ENCODE data around the gene CCDC32. TPM values are rescaled to one million over a fixed set of nuclear protein-coding genes. Genes with fewer than 3 reads are reported as not detected.
"Not testable (repeated sequence)": the region's sequence is repeated elsewhere in the genome, so short reads cannot be mapped to it uniquely, and the experiment has no call there.

Gene CCDC32
- 33.0 TPM for total RNA-seq

DNA sequence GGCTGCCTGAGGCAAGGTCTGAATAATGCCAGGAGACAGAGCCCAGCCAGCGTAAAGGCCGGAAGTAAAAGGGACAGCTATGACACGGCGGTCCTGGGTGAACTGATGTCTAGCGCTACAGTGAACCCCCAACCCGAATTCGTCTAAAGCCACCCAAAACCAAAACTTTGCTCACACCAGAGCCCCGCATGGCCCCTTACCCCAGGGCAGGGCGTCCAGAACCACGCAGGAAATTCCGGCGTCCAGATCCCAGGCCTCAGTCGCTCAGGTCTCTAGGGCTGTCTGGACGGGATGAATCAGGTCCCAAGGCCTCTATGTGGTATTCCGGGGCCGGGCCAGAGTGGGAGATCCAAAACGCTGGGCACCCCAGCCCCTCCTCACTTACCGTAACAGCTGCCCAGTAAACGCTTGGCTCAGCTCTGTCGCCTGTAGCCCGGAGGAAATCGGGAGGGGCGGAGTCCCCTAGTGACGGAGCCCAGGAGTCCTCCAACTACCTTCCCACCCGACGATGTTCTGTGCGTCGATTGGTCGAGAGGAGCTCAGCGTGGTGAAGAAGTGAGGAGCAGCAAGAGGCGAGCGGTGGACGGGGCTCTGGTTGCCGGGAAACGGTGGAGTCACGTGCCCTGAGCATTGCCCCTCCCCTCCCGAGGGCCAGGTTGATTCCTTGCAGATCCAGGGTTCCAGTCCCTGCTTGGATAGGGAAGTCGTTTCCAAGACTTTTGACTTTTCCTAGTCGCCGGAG is at the start of gene CCDC32:
Gene CCDC32 (minus strand): TSS at position 452 of the 742 bp plus-strand sequence. CDS start 2,027 bp downstream, outside the sequence.
- DNase-seq (ENCODE audit: low spot score) = peak; percentile 98

DNA sequence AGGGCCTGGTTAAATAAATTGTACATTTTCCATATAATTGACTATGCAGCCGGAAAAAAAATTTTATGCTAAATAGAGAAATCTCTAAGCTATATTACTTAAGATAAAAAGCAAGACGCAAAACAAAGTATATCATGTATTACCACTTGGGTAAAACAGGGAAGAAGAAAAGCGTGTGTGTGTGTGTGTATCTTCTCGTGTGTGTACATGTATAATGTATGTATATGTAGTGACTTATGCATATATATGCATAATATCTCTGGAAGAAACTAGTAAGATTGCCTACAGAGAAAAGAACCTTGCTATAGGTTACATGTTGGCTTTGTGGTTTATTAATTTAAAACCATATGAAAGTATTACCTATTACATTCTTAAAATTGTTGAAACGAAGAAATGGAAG is 48.2 kb upstream of the CCDC32 start:
- DNase-seq (ENCODE audit: low spot score) = no peak

DNA sequence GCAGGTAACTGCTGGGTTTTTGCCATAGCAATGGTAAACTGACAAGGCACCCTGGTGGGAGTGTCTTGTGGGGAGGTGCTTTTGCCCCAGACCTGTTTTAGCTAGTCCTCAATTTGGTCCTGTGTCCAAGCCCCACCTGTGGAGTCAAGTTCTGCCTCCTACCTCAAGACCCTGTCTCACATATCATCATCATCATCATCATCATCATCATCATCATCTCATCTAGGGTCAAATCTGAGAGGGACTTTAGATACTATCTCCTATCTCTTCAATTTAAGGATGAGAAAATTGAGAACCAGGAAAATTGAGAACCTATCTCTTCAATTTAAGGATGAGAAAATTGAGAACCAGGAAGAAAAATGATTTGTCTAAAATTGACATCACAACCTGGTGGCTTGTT is 39.1 kb upstream of the CCDC32 start:
- DNase-seq (ENCODE audit: low spot score) = no peak

GRCh38 chr15:40600956-40601355 is 36.1 kb upstream of the CCDC32 start:
- no peak for DNase-seq (ENCODE audit: low spot score)

DNA sequence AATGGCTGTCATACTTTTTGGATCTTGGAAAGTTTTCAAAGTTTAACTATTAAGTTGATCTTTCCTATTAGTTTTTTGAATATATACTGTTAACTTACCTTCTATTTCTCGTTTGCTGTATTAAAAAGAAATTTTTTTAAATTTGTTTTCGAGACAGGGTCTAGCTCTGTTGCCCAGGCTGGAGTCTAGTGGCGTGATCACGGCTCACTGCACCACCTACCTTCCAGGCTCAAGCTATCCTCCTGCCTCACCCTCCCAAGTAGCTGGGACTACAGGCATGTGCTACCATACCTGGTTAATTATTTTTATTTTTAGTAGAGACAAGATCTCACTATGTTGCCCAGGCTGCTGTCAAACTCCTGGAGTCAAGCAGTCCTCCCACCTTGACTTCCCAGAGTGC is 33.8 kb upstream of the CCDC32 start:
- no peak for DNase-seq (ENCODE audit: low spot score)

- DNase-seq (ENCODE audit: low spot score) = no peak
Measured at GRCh38 chr15:40598126-40598525, 33.3 kb upstream of the CCDC32 start.

- DNase-seq (ENCODE audit: low spot score) = no peak
Measured at GRCh38 chr15:40597024-40597423, 32.2 kb upstream of the CCDC32 start.

- DNase-seq (ENCODE audit: low spot score) = no peak
Measured at GRCh38 chr15:40595773-40596172, 30.9 kb upstream of the CCDC32 start.

DNA sequence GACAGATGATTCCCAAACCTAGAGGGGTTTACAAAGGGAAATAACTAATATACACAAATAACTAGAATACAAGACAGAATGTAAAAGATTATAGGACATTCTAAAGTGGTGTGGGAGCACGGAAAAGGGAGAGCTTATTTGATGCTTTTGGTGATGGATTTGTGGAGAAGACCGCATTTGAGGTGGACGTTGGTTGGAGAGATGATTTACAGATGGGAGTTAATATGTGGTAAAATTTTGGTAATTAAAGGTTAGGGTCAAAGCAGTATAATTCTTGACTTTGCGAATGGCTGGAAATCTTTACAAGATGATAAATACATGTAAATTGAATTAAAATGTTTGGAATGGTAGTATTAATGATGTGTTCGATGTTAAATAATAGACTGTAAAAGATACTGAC is 30.4 kb upstream of the CCDC32 start:
- no peak for DNase-seq (ENCODE audit: low spot score)

DNA sequence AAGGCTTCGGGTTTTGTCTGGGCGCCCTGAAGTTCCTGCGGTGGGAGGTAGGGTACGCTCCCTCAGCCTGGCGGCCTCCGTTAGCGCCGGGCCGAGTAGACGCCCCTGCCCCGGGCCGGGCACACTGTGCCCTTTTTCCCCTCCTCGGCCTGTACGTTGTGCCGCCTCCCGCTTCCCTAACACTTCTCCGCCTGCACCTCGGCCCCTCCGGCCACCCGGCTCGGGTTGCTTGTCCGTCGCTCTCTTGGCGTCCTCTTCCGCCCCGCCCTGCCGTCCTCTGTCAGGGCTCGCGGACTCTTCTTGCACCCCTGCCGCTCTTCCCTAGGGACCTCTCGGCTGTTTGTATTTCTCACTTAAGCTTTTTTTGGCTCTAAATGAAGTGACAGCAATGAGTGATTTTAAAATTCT is 29.6 kb upstream of the CCDC32 start:
- DNase-seq (ENCODE audit: low spot score) = no peak

DNA sequence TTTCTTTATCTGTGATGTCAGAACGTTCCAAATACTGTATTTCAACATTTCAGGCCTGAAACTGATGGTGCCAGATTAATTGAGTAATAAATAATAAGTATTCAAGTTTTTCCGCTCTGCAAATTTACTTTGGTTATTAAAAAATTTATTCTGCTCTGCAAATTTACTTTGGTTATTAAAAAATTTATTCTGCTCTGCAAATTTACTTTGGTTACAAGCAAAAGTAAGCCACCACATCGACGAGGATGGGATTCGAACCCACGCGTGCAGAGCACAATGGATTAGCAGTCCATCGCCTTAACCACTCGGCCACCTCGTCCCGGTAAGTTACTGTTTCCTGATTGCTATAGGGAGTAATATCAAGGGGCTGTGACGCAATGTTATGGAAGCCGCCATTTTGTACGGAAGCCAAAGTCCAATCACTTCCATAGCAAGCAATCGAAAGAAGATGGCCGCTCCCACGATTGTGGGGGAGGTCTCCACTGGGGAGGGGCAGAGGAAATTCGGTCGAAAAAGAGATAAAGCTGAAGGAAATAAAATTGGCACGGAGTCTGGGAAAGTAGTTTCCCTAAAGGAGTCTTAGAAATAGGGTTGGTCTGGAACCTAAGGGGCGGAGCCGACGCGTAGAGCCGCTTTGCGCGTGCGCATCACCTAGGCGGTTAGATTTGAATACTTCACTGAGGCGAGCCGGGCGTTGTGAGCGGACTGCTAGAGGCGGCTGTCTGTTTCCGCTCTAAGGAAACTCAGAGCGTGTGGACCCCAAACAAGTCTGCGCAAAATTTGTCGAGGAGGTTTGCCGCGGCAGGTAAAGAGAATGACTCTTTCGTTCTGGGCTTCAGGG is 29.0 kb upstream of the CCDC32 start, which contains the start of gene KNL1:
Gene KNL1 (plus strand): TSS at position 662 of the 841 bp plus-strand sequence. CDS start 8,683 bp downstream, outside the sequence.
- DNase-seq (ENCODE audit: low spot score) = peak; percentile 96

DNA sequence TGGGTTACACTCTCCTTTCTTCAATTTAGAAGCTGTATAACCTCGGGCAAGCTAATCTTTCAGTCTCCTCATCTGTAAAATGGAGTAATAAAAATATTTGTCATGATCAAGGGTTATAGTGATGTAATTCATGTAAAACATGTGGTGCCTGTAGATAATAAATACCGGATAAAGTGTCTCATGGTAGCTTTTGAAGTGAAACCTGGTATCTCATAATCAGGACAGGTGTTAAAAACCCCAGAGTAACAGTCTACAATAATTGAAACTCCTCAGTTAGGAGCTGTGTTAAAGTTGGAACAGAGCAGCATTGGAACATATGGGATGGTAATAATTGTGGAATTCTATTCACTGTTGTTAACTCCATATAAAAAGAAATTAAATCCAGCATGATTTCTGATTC is 28.3 kb upstream of the CCDC32 start:
- DNase-seq (ENCODE audit: low spot score) = no peak

DNA sequence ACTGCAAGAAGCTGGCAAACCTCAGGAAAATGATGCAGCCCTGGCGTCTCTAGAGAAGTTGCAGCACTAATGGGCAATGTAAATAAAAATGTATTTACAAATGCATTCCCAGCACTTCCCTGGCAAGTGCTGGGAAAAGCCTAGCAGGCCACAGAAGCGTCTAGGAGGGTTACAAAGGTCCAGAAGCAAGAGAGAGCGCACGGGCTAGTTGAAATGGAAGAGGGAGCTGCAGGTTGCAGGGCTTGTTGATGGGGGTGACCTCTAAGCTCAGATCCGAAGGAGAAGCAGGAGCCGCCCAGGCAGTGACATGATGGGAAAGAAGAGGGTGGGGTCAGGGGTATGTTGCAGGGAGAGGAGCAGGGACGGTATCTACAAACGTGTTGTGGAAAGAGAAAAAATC is 26.5 kb upstream of the CCDC32 start:
- no peak for DNase-seq (ENCODE audit: low spot score)

DNA sequence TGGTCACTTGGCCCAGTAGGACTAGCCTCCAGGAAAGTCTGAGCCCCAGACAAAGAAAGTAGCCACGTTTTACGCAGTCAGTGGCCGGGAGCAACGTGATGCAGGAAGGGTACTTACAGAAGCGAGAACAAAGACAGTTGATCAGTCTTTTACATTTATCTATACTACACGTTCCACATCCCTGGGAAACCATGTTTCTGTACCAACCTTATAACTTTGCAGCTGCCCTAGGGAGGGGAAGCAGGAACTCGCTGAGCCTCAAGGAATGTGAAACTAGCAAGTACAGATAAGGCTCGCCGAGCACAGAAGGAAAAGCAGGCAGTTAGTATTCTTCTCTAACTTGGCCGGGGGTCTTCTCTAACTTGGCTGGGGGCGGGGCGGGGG is 25.8 kb upstream of the CCDC32 start:
- no peak for DNase-seq (ENCODE audit: low spot score)

GRCh38 chr15:40584191-40584590 is 19.3 kb upstream of the CCDC32 start:
- no peak for DNase-seq (ENCODE audit: low spot score)

- peak; percentile 53 for DNase-seq (ENCODE audit: low spot score)
Measured at GRCh38 chr15:40582726-40583246, 17.9 kb upstream of the CCDC32 start.

- DNase-seq (ENCODE audit: low spot score) = not testable (repeated sequence)
Measured at GRCh38 chr15:40581796-40582195, 17.0 kb upstream of the CCDC32 start.

GRCh38 chr15:40578892-40579291 is 14.1 kb upstream of the CCDC32 start:
- DNase-seq (ENCODE audit: low spot score) = no peak

GRCh38 chr15:40576914-40577313 is 12.1 kb upstream of the CCDC32 start:
- not testable (repeated sequence) for DNase-seq (ENCODE audit: low spot score)

DNA sequence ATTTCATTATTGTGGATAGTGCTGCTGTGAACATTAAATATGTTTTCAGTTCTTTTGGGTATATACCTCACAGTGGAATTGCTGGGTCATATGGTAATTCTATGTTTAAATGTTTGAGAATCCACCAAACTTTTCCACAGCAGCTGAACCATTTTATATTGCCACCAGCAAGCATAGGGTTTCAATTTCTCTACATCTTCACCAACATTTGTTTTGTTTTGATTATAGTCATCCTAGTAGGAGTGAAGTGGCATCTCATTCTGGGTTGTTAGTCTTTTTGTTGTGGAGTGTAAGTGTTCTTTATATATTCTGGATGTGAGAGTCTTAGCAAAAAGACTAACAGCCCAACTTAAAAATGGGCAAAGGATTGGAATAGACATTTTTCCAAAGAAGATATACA is 10.3 kb upstream of the CCDC32 start:
- no peak for DNase-seq (ENCODE audit: low spot score)

DNA sequence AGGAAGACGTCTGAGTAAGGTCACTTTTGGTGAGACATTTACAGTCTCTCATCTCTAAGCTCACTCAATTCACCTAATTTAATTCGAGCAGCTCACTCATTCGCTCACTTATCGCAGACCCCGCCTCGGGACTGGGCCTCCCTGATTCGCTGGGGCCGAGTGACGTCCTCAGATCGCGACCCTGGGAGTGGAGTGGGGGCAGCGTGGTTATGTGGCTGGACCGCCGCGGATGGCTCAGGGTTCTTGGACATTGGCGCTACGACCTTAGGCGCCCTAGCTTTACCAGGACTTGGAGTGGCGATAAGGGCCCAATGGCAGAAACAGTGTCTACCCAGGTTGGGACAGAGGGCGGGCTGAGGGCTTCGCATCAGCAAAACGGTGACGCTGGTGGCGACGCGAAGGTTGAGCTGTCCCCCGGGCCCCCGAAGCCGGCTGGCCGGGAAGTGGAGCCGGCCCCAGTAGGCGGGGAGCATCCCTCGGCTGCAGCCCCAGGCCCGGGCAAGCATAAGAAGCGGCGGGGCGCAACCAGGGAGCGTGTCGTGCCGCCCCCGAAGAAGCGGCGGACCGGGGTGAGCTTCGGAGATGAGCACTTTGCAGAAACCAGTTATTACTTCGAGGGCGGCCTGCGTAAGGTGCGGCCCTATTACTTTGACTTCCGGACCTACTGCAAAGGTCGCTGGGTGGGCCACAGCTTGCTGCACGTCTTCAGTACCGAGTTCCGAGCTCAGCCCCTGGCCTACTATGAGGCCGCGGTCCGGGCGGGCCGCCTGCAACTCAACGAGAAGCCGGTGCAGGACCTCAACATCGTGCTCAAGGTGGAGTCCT is 4.5 kb upstream of the CCDC32 start, which contains the start of gene RPUSD2:
Gene RPUSD2 (plus strand): TSS at position 171 of the 825 bp plus-strand sequence. CDS start 39 bp downstream, at position 210.
- DNase-seq (ENCODE audit: low spot score) = peak; percentile 91

- no peak for DNase-seq (ENCODE audit: low spot score)
Measured at GRCh38 chr15:40567111-40567510, 2.3 kb upstream of the CCDC32 start.

Measured in mucosa of gallbladder (tissue), 1 donor.